ENCODE measurements around the gene OR2T35.
"Not testable (repeated sequence)": the region's sequence is repeated elsewhere in the genome, so short reads cannot be mapped to it uniquely, and the experiment has no call there.

DNA sequence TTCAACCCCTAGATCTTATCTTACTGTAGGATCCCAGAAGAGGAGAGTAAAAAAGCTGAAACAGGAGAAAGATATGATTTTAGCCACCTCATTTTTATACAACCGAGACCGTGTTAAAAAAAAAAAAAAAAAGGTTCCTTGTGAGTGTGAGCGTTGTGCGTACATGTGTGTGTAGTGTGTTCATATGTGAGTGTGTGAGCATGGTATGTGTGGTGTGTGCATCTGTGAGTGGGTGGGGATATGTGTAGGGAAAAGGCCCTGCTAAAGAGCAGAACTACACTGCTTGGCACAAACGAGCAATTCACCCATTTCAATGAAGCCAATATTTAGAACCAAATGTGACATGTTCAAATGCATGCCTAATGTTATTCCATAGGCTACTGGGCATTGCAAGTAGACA lies 3.5 kb downstream of the OR2T35 start:
- TF ChIP-seq KAT8 (IDR thresholded peaks at IDR 0.05; ENCODE audit: low read depth); DDX20 (tag; IDR thresholded peaks at IDR 0.05; ENCODE audit: low read depth); CHD1 (IDR thresholded peaks at IDR 0.05; ENCODE audit: low read length); HLTF (IDR thresholded peaks at IDR 0.05); TBP (optimal IDR thresholded peaks at IDR 0.05; ENCODE audit: low read depth, low read length); DMBX1 (CRISPR knock-in tag; IDR thresholded peaks at IDR 0.05; ENCODE audit: borderline replicate concordance); PYGO2 (tag; IDR thresholded peaks at IDR 0.05); ZNF140 (CRISPR knock-in tag; IDR thresholded peaks at IDR 0.05): not testable (repeated sequence)
- TF ChIP-seq, protein P1, sequence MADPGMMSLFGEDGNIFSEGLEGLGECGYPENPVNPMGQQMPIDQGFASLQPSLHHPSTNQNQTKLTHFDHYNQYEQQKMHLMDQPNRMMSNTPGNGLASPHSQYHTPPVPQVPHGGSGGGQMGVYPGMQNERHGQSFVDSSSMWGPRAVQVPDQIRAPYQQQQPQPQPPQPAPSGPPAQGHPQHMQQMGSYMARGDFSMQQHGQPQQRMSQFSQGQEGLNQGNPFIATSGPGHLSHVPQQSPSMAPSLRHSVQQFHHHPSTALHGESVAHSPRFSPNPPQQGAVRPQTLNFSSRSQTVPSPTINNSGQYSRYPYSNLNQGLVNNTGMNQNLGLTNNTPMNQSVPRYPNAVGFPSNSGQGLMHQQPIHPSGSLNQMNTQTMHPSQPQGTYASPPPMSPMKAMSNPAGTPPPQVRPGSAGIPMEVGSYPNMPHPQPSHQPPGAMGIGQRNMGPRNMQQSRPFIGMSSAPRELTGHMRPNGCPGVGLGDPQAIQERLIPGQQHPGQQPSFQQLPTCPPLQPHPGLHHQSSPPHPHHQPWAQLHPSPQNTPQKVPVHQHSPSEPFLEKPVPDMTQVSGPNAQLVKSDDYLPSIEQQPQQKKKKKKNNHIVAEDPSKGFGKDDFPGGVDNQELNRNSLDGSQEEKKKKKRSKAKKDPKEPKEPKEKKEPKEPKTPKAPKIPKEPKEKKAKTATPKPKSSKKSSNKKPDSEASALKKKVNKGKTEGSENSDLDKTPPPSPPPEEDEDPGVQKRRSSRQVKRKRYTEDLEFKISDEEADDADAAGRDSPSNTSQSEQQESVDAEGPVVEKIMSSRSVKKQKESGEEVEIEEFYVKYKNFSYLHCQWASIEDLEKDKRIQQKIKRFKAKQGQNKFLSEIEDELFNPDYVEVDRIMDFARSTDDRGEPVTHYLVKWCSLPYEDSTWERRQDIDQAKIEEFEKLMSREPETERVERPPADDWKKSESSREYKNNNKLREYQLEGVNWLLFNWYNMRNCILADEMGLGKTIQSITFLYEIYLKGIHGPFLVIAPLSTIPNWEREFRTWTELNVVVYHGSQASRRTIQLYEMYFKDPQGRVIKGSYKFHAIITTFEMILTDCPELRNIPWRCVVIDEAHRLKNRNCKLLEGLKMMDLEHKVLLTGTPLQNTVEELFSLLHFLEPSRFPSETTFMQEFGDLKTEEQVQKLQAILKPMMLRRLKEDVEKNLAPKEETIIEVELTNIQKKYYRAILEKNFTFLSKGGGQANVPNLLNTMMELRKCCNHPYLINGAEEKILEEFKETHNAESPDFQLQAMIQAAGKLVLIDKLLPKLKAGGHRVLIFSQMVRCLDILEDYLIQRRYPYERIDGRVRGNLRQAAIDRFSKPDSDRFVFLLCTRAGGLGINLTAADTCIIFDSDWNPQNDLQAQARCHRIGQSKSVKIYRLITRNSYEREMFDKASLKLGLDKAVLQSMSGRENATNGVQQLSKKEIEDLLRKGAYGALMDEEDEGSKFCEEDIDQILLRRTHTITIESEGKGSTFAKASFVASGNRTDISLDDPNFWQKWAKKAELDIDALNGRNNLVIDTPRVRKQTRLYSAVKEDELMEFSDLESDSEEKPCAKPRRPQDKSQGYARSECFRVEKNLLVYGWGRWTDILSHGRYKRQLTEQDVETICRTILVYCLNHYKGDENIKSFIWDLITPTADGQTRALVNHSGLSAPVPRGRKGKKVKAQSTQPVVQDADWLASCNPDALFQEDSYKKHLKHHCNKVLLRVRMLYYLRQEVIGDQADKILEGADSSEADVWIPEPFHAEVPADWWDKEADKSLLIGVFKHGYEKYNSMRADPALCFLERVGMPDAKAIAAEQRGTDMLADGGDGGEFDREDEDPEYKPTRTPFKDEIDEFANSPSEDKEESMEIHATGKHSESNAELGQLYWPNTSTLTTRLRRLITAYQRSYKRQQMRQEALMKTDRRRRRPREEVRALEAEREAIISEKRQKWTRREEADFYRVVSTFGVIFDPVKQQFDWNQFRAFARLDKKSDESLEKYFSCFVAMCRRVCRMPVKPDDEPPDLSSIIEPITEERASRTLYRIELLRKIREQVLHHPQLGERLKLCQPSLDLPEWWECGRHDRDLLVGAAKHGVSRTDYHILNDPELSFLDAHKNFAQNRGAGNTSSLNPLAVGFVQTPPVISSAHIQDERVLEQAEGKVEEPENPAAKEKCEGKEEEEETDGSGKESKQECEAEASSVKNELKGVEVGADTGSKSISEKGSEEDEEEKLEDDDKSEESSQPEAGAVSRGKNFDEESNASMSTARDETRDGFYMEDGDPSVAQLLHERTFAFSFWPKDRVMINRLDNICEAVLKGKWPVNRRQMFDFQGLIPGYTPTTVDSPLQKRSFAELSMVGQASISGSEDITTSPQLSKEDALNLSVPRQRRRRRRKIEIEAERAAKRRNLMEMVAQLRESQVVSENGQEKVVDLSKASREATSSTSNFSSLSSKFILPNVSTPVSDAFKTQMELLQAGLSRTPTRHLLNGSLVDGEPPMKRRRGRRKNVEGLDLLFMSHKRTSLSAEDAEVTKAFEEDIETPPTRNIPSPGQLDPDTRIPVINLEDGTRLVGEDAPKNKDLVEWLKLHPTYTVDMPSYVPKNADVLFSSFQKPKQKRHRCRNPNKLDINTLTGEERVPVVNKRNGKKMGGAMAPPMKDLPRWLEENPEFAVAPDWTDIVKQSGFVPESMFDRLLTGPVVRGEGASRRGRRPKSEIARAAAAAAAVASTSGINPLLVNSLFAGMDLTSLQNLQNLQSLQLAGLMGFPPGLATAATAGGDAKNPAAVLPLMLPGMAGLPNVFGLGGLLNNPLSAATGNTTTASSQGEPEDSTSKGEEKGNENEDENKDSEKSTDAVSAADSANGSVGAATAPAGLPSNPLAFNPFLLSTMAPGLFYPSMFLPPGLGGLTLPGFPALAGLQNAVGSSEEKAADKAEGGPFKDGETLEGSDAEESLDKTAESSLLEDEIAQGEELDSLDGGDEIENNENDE (IDR thresholded peaks at IDR 0.05; ENCODE audit: low read depth, low read length) = not testable (repeated sequence)
- TF ChIP-seq, protein P2, sequence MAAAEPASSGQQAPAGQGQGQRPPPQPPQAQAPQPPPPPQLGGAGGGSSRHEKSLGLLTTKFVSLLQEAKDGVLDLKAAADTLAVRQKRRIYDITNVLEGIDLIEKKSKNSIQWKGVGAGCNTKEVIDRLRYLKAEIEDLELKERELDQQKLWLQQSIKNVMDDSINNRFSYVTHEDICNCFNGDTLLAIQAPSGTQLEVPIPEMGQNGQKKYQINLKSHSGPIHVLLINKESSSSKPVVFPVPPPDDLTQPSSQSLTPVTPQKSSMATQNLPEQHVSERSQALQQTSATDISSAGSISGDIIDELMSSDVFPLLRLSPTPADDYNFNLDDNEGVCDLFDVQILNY (CRISPR knock-in tag; IDR thresholded peaks at IDR 0.05) = not testable (repeated sequence)
- TF ChIP-seq, protein P3, sequence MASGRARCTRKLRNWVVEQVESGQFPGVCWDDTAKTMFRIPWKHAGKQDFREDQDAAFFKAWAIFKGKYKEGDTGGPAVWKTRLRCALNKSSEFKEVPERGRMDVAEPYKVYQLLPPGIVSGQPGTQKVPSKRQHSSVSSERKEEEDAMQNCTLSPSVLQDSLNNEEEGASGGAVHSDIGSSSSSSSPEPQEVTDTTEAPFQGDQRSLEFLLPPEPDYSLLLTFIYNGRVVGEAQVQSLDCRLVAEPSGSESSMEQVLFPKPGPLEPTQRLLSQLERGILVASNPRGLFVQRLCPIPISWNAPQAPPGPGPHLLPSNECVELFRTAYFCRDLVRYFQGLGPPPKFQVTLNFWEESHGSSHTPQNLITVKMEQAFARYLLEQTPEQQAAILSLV (tag; IDR thresholded peaks at IDR 0.05) = not testable (repeated sequence)
- TF ChIP-seq, protein P4, sequence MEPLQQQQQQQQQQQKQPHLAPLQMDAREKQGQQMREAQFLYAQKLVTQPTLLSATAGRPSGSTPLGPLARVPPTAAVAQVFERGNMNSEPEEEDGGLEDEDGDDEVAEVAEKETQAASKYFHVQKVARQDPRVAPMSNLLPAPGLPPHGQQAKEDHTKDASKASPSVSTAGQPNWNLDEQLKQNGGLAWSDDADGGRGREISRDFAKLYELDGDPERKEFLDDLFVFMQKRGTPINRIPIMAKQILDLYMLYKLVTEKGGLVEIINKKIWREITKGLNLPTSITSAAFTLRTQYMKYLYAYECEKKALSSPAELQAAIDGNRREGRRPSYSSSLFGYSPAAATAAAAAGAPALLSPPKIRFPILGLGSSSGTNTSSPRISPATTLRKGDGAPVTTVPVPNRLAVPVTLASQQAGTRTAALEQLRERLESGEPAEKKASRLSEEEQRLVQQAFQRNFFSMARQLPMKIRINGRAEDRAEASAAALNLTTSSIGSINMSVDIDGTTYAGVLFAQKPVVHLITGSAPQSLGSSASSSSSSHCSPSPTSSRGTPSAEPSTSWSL (CRISPR knock-in tag; IDR thresholded peaks at IDR 0.05; ENCODE audit: borderline replicate concordance) = not testable (repeated sequence)
